CD4-positive, alpha-beta T cell (primary cell): ENCODE measurements around the gene SEH1L. TPM values are rescaled to one million over a fixed set of nuclear protein-coding genes. Genes with fewer than 3 reads are reported as not detected.

Source experiments
- ATAC-seq: fragments of 200-7000 bp; cut with Tn5 transposase; one replicate; pipeline ENCODE4 v1.10.0; 2022; ENCODE audit warnings: mild to moderate bottlenecking; ENCODE audit not compliant: poor library complexity
- CTCF ChIA-PET: fragments of 350-600 bp; sonication (Branson Sonifier 250); formaldehyde crosslinking; loops from one replicate; lab custom pipeline; 2021; ENCODE audit warnings: antibody characterized with exemption, inconsistent platforms; lab: Charles Lee
- POLR2A ChIA-PET: fragments of 350-600 bp; sonication (Branson Sonifier 250); formaldehyde crosslinking; loops from one replicate; lab custom pipeline; 2021; ENCODE audit warnings: antibody characterized with exemption, inconsistent platforms; lab: Charles Lee
- DNase-seq, 14 experiments: peaks; one replicate each; pipeline ENCODE4 v3.0.0-alpha.2; 2013 to 2020; ENCODE audit warnings: mixed read lengths in 2 of 14
- H3K27ac ChIP-seq, 2 donors: one replicate each; pipeline versions ENCODE4 v1.5.1 to v1.7.0; 2013; ENCODE audit warnings: low read length in 2 of 2, low read depth in 1 of 2, mild to moderate bottlenecking in 1 of 2
- H3K27me3 ChIP-seq, 2 experiments: 1 replicate in 1 of 2; 2 replicates in 1 of 2; pipeline versions ENCODE4 v1.6.1 to v1.7.0; 2013; ENCODE audit warnings: low read length in 2 of 2, control low read depth in 1 of 2, mild to moderate bottlenecking in 1 of 2, moderate library complexity in 1 of 2; ENCODE audit not compliant: insufficient read depth in 2 of 2, control insufficient read depth in 1 of 2
- H3K36me3 ChIP-seq: one replicate; pipeline ENCODE4 v1.6.1; 2013; ENCODE audit warnings: low read length, control low read depth; ENCODE audit not compliant: insufficient read depth
- H3K4me1 ChIP-seq: one replicate; pipeline ENCODE4 v1.6.1; 2013; ENCODE audit warnings: low read length, control low read depth; ENCODE audit not compliant: insufficient read depth
- H3K4me3 ChIP-seq: one replicate; pipeline ENCODE4 v1.5.1; 2013; ENCODE audit warnings: mild to moderate bottlenecking, low read length, moderate library complexity
- H3K9me3 ChIP-seq, 2 experiments: 1 replicate in 1 of 2; 2 replicates in 1 of 2; pipeline versions ENCODE4 v1.6.1 to v1.7.0; 2013; ENCODE audit warnings: low read length in 2 of 2, mild to moderate bottlenecking in 2 of 2, control low read depth in 1 of 2, moderate library complexity in 1 of 2; ENCODE audit not compliant: control insufficient read depth in 1 of 2, insufficient read depth in 1 of 2
- H3K27ac Mint-ChIP-seq: one replicate; pipeline ENCODE4 v1.8.0; 2020; ENCODE audit warnings: mixed read lengths
- H3K27me3 Mint-ChIP-seq: one replicate; pipeline ENCODE4 v1.8.0; 2021; ENCODE audit warnings: mixed read lengths
- H3K36me3 Mint-ChIP-seq: one replicate; pipeline ENCODE4 v1.8.0; 2021; ENCODE audit warnings: low read depth, mixed read lengths
- H3K4me1 Mint-ChIP-seq: one replicate; pipeline ENCODE4 v1.8.0; 2021; ENCODE audit warnings: low read depth, mixed read lengths
- H3K4me3 Mint-ChIP-seq: one replicate; pipeline ENCODE4 v1.8.0; 2020; ENCODE audit warnings: mild to moderate bottlenecking, mixed read lengths
- H3K9me3 Mint-ChIP-seq: one replicate; pipeline ENCODE4 v1.8.0; 2020; ENCODE audit warnings: mixed read lengths
- intact Hi-C, 2 experiments: fragments of 100-400 bp; cut with DNase I in 1 of 2; cut with micrococcal nuclease in 1 of 2; formaldehyde crosslinking; loops; one replicate each; pipeline versions ENCODE4 v1.15.1 to v1.9.0; 2023 to 2025; cut with DNase I, micrococcal nuclease
- total RNA-seq, 174 experiments: library from RNA in 2 of 174; stranded (reverse) in 2 of 174; gene quantifications; one replicate each; pipeline ENCODE4 v1.2.3 and lab custom pipeline; 2021 to 2026
- TF ChIP-seq, protein P1 (sequence below): fragments of 200-600 bp; IDR thresholded peaks from one replicate; pipeline ENCODE4 v1.8.0; 2022; ENCODE audit warnings: antibody characterized with exemption, mild to moderate bottlenecking

The SEH1L gene
- total RNA-seq, 2 experiments from 2014 or later = 23.9 to 26.7 TPM

DNA sequence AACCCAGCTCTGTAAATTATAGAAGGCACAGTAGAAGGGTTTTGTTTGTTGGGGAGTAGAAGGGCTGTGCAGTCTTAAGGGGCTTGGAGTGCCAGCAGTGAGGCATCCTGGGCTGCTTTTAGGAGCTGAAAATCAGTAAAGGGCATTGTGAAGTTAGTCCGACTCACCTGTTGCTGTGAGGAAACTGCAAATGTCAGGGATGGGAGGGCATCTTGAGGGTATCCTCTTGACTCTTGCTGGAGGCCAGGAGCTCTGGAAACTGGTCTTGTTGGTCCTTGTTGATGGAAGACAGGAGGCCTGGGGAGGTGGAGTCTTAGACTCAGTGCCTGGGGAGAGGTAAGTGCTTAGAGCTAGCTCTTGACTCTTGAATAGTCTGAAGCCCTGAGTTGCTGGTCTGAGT lies 57.5 kb downstream of the SEH1L start:
- H3K4me1 ChIP-seq = no peaks in the 10 kb centered on the region
- no peak overlapping the region for H3K4me3 ChIP-seq
- intact Hi-C loops = loop anchor here in 1 of 2 experiments (10.0 kb wide), 1 partner anchor 150 kb away; no protein-coding TSS in a partner anchor
- no peak overlapping the region for H3K27ac Mint-ChIP-seq
- CTCF ChIA-PET = interaction anchor here (1.2 kb wide), 1 partner anchor 14 kb away, joined by 3 read pairs; the partner anchor contains the start of gene CEP192
- no peak overlapping the region for H3K4me3 Mint-ChIP-seq
- peaks cover 63% of the 10 kb centered on the region for H3K36me3 ChIP-seq
- H3K36me3 Mint-ChIP-seq = peaks cover 38% of the 10 kb centered on the region
- ATAC-seq = no peak
- no peaks in the 10 kb centered on the region for H3K27me3 ChIP-seq
- DNase-seq = no peak
- H3K27ac ChIP-seq = no peak overlapping the region
- no peaks in the 10 kb centered on the region for H3K9me3 ChIP-seq
- POLR2A ChIA-PET = interaction anchor here (0.9 kb wide), 1 partner anchor 57 kb away, joined by 3 read pairs; the partner anchor contains the start of gene SEH1L
- no peaks in the 10 kb centered on the region for H3K9me3 Mint-ChIP-seq
- no peaks in the 10 kb centered on the region for H3K4me1 Mint-ChIP-seq
- no peaks in the 10 kb centered on the region for H3K27me3 Mint-ChIP-seq
- TF ChIP-seq, protein P1, sequence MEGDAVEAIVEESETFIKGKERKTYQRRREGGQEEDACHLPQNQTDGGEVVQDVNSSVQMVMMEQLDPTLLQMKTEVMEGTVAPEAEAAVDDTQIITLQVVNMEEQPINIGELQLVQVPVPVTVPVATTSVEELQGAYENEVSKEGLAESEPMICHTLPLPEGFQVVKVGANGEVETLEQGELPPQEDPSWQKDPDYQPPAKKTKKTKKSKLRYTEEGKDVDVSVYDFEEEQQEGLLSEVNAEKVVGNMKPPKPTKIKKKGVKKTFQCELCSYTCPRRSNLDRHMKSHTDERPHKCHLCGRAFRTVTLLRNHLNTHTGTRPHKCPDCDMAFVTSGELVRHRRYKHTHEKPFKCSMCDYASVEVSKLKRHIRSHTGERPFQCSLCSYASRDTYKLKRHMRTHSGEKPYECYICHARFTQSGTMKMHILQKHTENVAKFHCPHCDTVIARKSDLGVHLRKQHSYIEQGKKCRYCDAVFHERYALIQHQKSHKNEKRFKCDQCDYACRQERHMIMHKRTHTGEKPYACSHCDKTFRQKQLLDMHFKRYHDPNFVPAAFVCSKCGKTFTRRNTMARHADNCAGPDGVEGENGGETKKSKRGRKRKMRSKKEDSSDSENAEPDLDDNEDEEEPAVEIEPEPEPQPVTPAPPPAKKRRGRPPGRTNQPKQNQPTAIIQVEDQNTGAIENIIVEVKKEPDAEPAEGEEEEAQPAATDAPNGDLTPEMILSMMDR = no peak

DNA sequence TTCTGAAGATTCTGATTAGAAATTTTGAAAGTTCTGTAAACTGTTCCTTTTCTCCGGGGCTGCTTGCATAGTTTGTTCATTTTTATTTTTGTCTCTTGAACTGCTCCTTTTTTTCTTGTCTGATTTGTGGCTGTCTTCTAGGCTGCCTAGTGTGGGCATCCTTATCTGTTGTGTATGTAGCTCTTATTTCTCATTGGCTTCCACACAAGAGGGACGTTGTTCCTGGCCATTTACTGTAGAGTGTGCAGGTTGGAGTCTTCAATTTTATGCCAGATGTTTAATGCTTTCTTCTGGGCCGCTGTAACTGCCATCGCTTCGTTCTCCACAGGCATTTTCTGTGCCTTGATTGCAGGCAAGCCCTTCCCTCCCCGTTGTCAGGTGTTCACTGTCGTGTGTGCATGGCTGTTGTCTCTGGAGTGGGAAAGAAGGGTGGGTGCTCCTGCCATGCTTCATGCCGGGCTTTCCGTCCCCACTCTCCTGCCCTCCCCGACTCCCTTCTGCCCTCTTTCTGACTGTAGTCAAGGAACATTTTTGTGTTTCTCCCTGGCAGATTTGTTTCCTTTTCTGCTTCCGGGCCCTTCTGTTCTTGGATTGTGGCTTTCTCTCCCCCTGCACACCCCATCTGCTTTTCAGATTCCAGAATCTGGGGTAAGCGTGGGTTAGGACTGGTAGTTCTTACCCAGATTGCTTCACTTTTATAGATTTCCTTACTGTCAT lies 58.9 kb downstream of the SEH1L start:
- Mint-ChIP-seq H3K4me3 (no peak overlapping the region), H3K27ac (peak overlapping the region; percentile 0), H3K9me3 (no peaks in the 10 kb centered on the region), H3K27me3 (no peaks in the 10 kb centered on the region), H3K4me1 (no peaks in the 10 kb centered on the region), H3K36me3 (peaks cover 52% of the 10 kb centered on the region)
- POLR2A ChIA-PET = no interaction called here
- ATAC-seq (no peak), DNase-seq (no peak)
- Histone ChIP-seq H3K9me3 (no peaks in the 10 kb centered on the region), H3K27ac (no peak overlapping the region), H3K36me3 (peaks cover 55% of the 10 kb centered on the region), H3K27me3 (no peaks in the 10 kb centered on the region), H3K4me3 (no peak overlapping the region), H3K4me1 (no peaks in the 10 kb centered on the region)
- intact Hi-C loops = loop anchor here in 1 of 2 experiments (10.0 kb wide), 1 partner anchor 148 kb away; no protein-coding TSS in a partner anchor
- TF ChIP-seq, protein P1 = no peak
- CTCF ChIA-PET = no interaction called here

DNA sequence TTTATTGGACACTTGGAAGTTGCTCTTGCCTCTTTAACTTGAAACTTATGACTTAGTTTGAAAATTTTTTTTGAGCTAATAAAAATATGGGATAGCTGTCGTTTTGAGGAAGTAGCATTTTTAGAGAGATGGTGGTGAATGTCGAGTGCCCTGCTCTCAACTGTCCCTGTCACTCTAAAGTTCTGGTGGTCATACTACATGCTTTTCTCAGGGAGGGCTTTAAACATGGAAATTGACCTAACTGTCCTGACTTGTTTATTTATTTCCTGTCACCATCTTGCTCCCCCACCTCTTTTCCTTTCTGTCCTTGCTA lies 59.4 kb downstream of the SEH1L start:
- intact Hi-C loops = loop anchor here in 1 of 2 experiments (10.0 kb wide), 1 partner anchor 148 kb away; no protein-coding TSS in a partner anchor
- no peaks in the 10 kb centered on the region for H3K4me1 Mint-ChIP-seq
- ATAC-seq (no peak), DNase-seq (no peak)
- H3K27ac Mint-ChIP-seq = peak overlapping the region; percentile 0
- peaks cover 57% of the 10 kb centered on the region for H3K36me3 Mint-ChIP-seq
- ChIA-PET CTCF (no interaction called here), POLR2A (no interaction called here)
- Histone ChIP-seq H3K27me3 (no peaks in the 10 kb centered on the region), H3K36me3 (peaks cover 54% of the 10 kb centered on the region), H3K4me1 (no peaks in the 10 kb centered on the region), H3K27ac (no peak overlapping the region), H3K9me3 (no peaks in the 10 kb centered on the region), H3K4me3 (no peak overlapping the region)
- TF ChIP-seq, protein P1 = no peak
- H3K27me3 Mint-ChIP-seq = no peaks in the 10 kb centered on the region
- H3K4me3 Mint-ChIP-seq = no peak overlapping the region
- no peaks in the 10 kb centered on the region for H3K9me3 Mint-ChIP-seq
